NCI-H748 (cell line): ENCODE measurements around the gene KLHL6.
A peak's percentile ranks its signal among the peaks of the same experiment; 100 is the strongest.

Experiments used
- DNase-seq: peaks from one replicate; lab custom pipeline; 2025; ENCODE audit not compliant: unreplicated experiment; lab: John Stamatoyannopoulos, UW

KLHL6 gene

DNA sequence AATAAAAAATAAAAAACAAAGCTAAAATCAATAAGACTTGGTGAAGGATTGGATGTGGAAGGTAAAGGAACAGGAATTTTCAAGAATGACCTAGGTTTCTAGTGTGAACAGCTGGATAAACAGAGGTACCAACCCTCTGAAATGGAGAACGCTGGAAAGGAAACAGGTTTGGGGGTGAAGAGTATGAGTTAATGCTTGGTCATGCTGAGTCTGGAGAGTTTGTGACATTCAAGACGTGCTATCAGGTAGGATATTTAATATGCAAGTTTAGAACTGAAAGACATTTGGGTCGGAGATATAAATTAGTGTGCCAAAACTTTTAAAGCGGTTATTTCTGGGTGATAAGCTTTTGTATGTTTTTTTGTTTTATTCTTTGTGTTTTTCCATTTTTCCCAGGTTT, 11.4 kb upstream of the KLHL6 start:
- DNase-seq: no peak

DNA sequence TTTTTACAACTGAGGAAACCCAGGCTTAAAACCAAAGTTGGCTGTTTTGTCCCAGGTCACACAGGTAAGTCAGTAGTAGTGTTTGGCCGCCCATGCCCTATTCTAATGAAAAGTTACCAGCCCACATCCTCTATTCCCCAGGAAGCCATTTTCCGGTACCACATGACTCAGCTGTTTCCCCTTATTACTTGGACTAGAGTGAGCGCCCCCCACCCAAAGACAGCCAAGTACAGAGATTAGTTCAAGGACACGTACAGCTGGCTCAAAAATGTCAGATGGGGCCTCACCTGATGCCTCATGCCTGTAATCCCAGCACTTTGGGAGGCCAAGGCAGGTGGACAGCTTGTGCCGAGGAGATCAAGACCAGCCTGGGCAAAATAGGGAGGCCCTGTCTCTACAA, 8.5 kb upstream of the KLHL6 start:
- DNase-seq: no peak

DNA sequence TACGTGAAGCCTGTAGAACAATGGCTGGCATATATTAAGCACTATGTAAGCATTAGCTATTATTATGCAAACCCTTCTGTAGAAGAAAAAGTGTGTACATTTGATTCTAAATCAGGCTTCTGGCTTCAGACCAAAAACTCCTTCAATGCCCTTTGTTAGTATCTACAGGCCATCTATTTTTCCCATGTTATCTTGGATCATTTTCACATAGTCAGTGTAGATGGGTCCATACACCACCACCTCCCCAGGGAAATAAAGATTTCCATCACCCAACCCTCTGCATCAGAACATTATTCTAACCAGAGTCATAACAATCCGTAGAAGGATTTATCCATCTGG, 8.0 kb upstream of the KLHL6 start:
- DNase-seq: peak; percentile 71

DNA sequence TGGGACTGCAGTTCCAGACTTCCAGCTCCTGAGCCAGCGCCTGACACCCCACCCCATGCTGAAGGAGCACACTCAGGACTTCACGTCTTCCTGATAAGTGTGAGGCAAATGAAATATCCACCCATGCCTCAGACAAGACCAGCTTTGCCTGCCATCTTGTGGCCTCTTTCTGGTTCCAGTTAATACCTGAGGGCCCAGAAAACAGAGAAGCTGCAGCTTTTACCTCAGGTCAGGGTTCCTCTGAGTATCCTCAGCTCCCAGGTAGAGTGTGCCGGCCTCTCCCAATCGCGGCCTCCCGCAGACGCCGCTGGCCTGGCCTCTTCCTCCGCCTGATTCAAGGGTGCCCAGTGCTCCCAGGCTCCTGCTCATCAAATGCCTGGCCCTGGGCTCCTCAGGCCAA, 5.1 kb upstream of the KLHL6 start:
- DNase-seq: no peak

DNA sequence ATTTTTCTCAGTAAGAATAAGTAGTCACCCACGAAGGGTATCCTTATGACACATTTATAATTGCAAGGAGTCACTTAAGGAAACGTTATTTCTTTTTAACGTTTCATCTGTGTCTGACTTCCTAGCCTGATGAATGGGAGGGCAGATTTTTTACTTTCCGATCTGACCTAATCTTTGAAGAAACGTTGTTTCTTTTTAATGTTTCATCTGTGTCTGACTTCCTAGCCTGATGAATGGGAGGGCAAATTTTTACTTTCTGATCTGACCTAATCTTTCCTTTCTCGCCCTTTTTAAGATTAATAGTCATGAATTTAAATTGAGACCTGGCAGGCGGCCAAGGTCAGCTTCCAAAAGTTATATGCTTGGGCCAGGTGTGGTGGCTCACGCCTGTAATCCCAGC, 3.0 kb upstream of the KLHL6 start:
- DNase-seq: no peak

DNA sequence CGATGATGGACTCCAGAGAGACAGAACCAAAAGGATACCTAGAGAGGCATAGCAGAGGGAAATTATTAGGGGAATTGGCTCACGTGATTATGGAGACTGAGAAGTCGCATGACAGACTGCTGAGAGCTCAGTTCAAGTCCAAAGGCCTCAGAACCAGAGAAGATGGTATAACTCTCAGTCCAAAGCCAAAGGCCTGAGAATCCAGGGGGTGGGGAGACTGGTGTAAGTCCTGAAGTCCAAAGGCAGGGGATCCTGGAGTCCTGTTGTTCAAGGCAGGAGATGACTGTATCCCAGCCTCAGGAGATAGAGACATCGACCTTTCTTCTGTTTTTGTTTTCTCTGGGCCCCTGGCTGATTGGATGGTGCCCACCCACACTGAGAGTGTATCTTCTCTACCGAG, 1.2 kb upstream of the KLHL6 start:
- DNase-seq: no peak

DNA sequence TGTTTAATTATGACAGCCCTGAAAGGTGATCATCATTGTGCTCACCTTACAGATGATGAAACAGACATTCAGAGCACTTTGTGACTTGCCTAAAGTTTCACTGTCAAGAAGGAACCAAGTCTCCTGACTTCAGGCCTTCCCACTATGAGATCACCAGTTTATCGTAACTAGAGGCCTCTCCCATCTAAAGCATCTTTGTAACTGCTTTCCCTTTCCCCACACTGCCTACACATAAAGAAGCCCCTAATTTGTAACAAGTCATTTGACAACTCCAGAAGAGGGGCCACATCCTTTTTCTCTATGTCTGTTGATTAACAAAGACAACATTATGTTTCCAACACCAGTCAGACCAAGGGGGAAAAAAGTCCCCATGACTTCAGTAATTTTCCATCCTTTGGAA, 1.1 kb downstream of the KLHL6 start:
- no peak for DNase-seq

DNA sequence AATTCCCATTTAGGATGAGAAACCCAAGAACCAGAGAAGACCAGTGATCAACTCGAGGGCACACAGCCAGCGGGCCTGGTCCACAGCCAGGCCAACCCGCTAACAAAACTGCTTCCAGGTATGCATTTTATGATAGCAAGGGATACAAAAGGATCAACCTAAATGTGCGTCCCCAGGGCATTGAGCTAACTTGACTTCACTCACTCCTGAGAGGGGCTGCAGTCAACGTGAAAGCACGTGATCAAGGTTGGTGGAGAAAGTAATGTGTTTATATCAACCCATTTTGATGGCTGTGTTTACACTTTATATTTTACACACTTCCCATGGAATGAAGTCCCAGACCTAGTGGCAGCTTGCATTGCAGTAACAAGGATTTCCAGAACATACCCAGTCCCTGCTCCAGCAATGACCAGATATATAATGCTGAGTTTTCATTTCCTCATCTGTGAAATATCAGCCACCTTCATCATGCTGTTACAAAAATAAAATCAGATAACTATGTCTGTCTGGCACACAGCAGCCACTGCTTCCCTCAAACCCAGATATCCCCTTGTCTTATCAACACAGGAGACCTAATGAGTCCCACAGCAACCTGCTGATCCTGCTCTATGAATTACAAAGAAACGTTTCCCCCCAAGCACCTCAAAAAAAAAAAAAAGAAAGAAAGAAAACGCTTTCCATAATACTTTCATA, 2.0 kb downstream of the KLHL6 start:
- no peak for DNase-seq

DNA sequence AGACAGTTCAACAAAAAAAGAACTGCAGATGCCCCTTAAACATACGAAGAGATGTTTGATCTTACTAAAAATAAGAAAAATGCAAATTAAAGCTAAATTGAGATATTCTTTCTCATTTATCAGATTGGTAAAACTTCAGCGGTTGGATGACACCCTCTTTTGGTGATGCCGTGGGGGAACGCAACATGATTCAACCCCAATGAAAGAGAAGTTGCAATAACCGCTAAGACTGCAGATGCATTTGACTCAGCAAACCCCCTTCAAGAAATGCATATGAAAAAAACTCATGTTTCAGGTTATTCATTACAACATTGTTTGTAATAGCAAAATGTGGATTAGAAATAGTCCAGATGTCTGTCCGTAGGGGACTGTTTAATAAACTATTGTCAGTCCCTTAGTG, 3.6 kb downstream of the KLHL6 start:
- no peak for DNase-seq

DNA sequence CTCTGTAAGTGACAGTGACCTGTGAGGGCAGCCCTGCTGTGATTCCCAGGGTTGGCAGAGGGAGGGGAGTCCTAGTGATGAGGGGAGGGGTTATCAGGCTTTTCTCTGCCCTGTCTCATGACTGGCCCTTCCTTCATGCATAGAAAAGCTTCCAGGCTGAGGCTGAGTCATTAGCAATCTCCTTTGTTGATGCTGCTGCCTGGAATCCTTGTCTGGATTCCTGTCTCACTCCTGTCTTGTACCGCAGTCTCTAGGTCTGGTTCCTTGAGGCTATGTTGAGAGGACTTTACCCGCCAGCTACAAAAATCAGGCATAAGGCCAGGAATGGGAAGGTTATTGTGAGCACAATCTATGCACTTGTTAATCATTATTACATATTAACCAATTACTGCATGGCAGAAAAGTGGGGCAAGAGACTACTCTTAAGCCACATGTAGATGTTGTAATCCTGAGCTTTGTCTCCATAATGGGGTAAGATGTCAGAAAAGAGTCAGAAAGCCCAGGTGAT, 7.2 kb downstream of the KLHL6 start:
- no peak for DNase-seq

DNA sequence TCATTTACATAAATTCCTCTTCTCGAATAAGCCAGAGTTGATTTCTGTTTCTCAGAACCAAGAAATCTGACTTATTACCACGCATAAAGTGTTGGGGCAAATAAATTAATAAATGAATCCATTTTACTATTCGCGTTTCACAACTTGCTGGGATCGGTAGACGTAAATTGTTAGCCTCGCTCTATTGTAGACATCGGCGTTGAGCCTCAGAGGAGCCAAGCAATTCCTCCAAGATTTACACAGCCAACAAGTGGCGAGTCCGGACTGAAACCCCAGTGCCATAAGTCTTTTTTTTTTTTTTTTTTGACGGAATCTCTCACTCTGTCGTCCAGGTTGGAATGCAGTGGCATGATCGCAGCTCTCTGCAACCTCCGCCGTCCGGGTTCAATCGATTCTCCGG, 8.9 kb downstream of the KLHL6 start:
- no peak for DNase-seq

DNA sequence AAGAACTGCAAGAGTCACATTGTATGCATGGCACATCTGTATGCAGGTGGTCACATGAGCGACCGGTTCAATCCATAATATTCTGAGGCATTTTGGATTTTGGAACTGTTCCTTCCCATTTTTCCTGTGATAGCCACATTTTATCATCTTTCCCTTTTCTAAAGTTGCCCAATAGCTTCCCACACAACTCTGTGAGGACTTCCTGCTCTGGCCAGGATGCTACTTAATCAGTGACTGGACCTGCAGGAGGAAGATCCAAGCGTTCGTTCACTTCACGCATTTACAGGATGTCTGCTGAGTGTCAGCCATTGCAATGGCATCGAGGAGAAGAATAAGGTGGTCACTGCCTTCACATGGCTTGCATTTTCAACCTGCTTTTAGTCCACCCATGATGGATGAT, 9.8 kb downstream of the KLHL6 start:
- DNase-seq: no peak

DNA sequence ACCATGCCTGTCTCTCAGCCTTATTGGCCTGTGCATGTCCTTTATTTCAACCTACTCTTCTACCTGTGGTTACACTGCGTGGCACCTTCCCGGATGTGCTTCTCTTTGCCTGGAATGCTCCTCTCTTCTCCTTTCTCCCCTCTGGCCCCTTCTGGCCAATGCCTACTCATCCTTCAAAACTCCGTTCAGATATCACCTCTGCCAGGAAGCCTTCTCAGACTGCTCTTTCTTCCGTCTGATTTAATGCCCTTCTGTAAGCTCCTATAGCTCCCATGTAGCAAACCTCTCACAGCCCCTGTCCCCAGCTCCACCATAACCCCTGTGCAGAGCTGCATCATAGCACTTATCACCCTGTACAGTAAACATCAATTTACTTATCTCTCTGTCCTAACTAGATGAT, 13.2 kb downstream of the KLHL6 start:
- DNase-seq: no peak

DNA sequence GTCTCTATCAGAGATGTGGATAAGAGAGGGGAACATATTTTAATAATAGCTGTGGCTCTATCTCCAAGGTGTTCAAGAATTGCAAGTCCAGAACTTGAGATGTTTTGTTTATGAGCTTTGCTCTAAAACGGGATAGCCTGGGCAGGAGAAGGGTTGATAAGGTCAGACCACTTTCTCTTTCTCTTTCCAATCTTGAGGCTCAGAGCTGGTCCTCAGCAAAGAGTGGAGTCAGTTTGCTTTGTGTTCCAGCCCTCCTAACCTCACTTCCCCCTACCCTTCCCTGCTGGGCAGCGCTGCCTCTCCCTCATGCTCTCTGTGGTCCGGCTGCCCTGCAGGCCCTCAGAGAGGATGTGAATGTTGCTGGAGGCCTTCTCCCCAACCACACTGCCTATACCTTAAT, 13.8 kb downstream of the KLHL6 start:
- no peak for DNase-seq

DNA sequence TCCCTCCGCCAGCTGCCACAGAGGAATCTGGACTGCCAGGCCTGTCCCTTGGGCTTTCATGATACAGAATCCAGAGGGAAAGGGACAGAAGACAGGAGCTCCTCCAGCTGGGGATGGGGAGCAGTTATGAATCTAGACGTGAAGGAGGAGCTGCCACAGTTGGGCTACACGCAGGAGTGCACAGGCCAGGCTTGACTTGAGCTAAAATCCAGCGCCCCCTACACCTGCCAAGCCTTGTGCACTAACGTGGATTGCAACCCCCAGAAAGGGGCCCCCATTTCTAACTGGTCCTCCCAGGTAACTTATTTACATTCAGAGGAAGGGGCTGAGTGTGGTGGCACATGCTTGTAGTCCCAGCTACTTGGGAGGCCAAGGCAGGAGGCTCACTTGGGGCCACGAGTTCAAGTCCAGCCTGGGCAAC, 14.3 kb downstream of the KLHL6 start:
- no peak for DNase-seq

DNA sequence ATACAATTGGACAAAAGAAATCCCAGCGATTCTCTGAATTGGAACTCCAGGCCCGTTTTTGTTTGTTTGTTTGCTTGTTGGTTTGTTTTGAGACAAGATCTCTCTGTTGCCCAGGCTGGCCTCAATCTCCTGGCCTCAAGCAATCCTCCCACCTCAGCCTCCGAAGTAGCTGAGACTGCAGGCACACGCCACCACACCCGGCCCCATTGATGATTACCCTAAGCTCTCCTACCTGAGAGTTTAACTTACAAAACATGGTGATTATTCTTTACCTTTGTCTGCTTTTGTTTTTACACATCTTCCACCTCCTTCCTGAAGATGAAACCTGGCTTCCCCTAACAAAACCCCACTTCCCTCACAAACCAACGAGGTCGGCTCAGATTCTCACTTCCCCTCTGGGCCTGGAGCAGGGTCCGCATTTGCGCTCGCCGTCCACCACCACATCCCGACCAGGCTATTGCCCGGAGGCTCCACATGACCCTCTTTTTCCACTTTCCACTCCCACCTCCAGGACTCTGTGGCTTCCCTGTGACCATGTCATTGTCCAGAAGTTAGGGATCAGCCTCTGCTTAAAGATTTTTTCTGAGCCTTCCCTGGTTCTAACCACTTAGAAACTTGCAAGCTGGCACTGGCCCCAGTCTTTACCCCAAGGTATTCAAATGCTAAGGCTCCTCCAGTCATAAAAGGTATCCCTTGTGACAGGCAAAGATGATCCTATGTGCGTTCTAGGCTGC, 14.8 kb downstream of the KLHL6 start:
- DNase-seq: no peak

DNA sequence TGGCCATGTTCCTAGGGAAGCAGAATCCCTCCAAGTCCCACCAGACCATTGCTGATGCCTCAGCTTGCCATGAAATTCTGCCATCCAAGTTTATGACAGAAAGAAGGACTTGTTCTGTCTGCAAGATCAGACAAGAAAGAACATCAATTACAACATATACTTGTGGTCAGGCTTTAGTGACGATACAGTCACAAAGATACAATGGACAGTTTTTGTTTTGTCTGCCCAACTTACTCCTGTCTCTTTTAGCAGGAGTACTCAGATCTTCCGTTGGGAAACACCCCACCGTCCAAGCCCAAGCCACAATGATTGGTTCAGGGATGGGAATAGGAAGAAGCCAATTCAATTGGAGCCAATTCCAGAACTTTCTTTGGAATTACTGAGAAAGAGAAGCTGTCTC, 15.7 kb downstream of the KLHL6 start:
- DNase-seq: no peak

DNA sequence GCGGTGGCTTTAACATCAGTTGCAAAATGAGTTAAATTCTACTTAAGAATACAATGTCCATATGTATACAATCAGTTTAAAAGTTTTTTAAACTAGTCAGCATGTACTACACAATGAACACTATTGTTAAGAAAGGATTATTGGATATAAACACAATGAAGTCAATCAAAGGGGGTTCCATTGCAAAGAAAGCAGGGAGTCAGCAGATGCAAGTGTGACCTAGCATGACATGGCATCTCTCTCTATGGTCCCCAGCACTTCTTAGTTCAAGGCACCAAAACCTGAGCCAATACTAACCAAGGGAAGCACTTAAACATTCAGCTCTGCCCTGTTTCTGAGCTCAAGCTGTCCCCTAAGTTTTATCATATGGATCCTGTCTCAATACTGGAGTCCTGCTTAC, 17.0 kb downstream of the KLHL6 start:
- no peak for DNase-seq

DNA sequence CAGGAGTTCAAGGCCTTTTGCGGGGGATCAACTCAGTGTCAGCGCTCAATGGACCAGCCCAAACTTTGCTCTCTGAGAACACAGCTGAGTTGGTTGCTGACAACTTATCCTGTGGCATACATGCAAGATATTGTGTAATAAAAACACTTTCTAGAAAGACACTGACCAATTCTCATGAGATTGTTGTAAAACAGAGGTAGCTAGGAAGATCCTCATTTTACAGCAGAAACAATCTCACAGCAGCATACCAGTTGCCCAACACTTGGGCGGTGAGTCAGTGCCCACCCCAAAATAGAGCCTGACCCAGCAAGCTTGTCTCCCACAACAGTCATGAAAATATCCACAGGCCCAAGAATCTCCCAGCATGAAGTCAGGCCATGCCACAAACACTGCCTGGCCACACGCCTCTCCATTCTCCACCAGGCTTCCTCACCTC, 18.2 kb downstream of the KLHL6 start:
- DNase-seq: no peak

DNA sequence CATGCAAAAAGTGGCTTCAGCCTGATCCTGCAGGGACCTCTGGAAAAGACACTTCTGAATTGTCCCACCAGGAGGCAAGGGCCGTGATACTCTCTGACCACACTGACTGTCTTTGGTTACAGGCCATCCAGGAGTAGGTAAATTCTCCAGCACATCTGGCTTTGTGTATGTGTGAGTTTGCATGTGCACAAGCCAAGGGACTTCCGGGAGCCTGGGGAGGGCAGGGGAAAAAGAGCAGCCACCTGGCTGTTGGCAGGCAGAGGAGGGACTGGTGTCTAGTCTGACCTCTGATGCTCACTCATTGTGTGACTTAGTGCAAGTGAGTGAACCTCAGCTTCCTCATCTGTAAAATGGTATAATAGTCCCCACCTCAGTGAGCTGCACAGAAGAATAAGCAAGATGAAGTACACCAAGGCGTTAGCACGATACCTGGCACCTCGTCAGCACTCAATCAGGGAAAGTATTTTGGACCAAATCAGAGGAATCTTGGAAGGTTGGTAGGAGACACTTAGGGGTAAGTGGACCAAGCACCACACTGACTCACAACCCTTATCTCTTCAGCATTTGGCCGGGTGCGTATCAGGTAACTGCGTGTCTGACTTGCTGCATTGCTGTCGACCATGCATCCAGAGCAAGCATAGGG, 19.1 kb downstream of the KLHL6 start:
- DNase-seq: no peak

DNA sequence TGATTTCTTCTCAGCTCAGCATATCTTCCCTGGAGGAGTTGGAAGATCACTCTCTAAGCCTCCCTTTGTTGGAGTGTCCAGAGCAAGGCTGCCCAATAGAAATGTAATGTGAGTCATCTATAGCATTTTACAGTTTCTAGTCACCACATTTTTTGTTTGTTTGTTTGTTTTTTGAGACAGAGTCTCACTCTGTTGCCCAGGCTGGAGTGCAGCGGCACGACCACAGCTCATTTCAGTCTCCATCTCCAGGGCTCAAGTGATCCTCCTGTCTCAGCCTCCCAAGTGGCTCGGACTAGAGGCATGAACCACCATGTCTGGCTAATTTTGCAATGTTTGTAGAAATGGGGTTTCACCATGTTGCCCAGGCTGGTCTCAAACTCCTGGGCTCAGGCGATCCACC, 21.3 kb downstream of the KLHL6 start:
- no peak for DNase-seq

DNA sequence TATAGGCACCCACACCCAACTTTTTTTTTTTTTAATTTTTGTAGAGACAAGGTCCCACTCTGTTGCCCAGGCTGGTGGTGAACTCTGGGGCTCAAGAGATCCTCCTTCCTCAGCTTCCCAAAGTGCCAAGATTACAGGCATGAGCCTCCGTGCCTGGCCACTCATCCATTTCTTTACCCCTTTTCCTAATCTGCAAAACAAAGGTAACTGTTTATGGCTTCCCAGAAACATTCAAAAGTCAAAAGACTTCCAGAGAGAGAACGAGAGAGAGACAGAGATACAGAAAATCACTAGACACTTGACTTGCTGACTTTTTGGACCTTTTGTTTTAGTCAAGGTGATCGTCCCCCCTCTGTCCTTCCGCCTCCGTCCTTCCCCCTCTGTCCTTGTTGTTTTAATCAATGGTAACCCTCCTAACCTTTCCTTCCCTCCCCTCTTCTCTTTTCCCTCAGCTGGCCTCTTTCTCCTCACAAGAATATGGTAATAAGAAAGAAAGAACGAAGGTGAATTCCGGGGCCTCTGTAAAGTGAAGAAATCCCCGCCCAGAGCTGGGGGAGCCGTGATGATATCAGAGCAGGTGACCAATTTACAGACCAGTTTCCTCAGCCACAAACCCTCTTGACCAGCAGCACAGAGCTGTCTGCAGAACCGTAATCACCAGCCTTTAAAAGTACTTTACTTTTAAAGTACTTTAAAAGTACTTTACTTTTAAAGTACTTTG, 21.9 kb downstream of the KLHL6 start:
- DNase-seq: no peak
